HEK293T (cell line): ENCODE measurements around the gene HLF.
A peak's percentile ranks its signal among the peaks of the same experiment; 100 is the strongest.

Experiments used
- CTCF ChIA-PET: fragments of 350-600 bp; formaldehyde crosslinking; extraction: SDS; loops from one replicate; lab custom pipeline; 2021; ENCODE audit warnings: antibody characterized with exemption, inconsistent platforms; lab: Yijun Ruan, JAX
- POLR2A ChIA-PET: fragments of 350-600 bp; formaldehyde crosslinking; extraction: SDS; loops from one replicate; lab custom pipeline; 2020; ENCODE audit warnings: antibody characterized with exemption, inconsistent platforms; lab: Yijun Ruan, JAX
- DNase-seq: peaks from one replicate; pipeline ENCODE4 v3.0.0; 2012; ENCODE audit warnings: mixed read lengths; ENCODE audit errors: extremely low spot score
- ARNT ChIP-seq: fragments of 450-650 bp; IDR thresholded peaks from 2 replicates; pipeline ENCODE4 v1.6.1; 2017; ENCODE audit warnings: mild to moderate bottlenecking
- BHLHE40 ChIP-seq: fragments of 450-650 bp; IDR thresholded peaks from 2 replicates; pipeline ENCODE4 v1.6.1; 2016; ENCODE audit warnings: mild to moderate bottlenecking, moderate library complexity, borderline replicate concordance
- CTBP1 ChIP-seq: fragments of 450-650 bp; IDR thresholded peaks from 2 replicates; pipeline ENCODE4 v1.6.1; 2016; ENCODE audit warnings: borderline replicate concordance
- ELF4 ChIP-seq: fragments of 450-650 bp; IDR thresholded peaks from 2 replicates; pipeline ENCODE4 v1.6.1; 2017; ENCODE audit warnings: antibody characterized with exemption
- FOXA1 ChIP-seq: fragments of 450-650 bp; IDR thresholded peaks from 2 replicates; pipeline ENCODE4 v1.6.1; 2016; ENCODE audit warnings: mild to moderate bottlenecking
- FOXK2 ChIP-seq: fragments of 450-650 bp; IDR thresholded peaks from 2 replicates; pipeline ENCODE4 v1.6.1; 2016; ENCODE audit warnings: mild to moderate bottlenecking
- FOXM1 ChIP-seq: fragments of 450-650 bp; IDR thresholded peaks from 2 replicates; pipeline ENCODE4 v1.6.1; 2017; ENCODE audit warnings: mild to moderate bottlenecking, borderline replicate concordance
- HDGF ChIP-seq: fragments of 450-650 bp; IDR thresholded peaks from 2 replicates; pipeline ENCODE4 v1.6.1; 2017; ENCODE audit warnings: antibody characterized with exemption, borderline replicate concordance
- L3MBTL2 ChIP-seq: fragments of 450-650 bp; conservative IDR thresholded peaks from 2 replicates; pipeline ENCODE4 v1.6.1; 2016; ENCODE audit warnings: mild to moderate bottlenecking
- LEF1 ChIP-seq: fragments of 450-650 bp; IDR thresholded peaks from 2 replicates; pipeline ENCODE4 v1.6.1; 2017; ENCODE audit warnings: mild to moderate bottlenecking, borderline replicate concordance
- NFRKB ChIP-seq: fragments of 450-650 bp; IDR thresholded peaks from 2 replicates; pipeline ENCODE4 v1.6.1; 2016; ENCODE audit warnings: mild to moderate bottlenecking, moderate library complexity
- PKNOX1 ChIP-seq: fragments of 450-650 bp; IDR thresholded peaks from 2 replicates; pipeline ENCODE4 v1.6.1; 2016
- SP1 ChIP-seq: fragments of 450-650 bp; IDR thresholded peaks from 2 replicates; pipeline ENCODE4 v1.6.1; 2017
- SUZ12 ChIP-seq: fragments of 450-650 bp; IDR thresholded peaks from 2 replicates; pipeline ENCODE4 v1.6.1; 2016; ENCODE audit warnings: mild to moderate bottlenecking
- TARDBP ChIP-seq: fragments of 450-650 bp; IDR thresholded peaks from 2 replicates; pipeline ENCODE4 v1.6.1; 2016
- ZNF384 ChIP-seq: fragments of 450-650 bp; IDR thresholded peaks from 2 replicates; pipeline ENCODE4 v1.6.1; 2016

Gene HLF

GRCh38 chr17:55274355-55275255 is 9.8 kb downstream of the HLF start:
- TF ChIP-seq BHLHE40 = no peak
- TF ChIP-seq SP1 = no peak
- no peak for TF ChIP-seq L3MBTL2
- TF ChIP-seq ARNT = no peak
- no peak for TF ChIP-seq TARDBP
- no peak for TF ChIP-seq FOXM1
- TF ChIP-seq NFRKB = no peak
- TF ChIP-seq SUZ12 = no peak
- TF ChIP-seq FOXK2 = no peak
- no peak for TF ChIP-seq CTBP1
- no peak for TF ChIP-seq FOXA1
- TF ChIP-seq ELF4 = no peak
- TF ChIP-seq ZNF384 = no peak
- TF ChIP-seq LEF1 = no peak
- no peak for TF ChIP-seq HDGF
- no peak for TF ChIP-seq PKNOX1
- ChIA-PET CTCF (no interaction called here), POLR2A (no interaction called here)
- no peak for DNase-seq

- DNase-seq = no peak
- ChIA-PET POLR2A (no interaction called here), CTCF (interaction anchor here (0.6 kb wide), 1 partner anchor 1941 kb away, joined by 3 read pairs; no protein-coding TSS in a partner anchor)
- TF ChIP-seq PKNOX1 (peak; percentile 39; the same call in 1 of the 2 replicates), TARDBP (no peak)
Measured at GRCh38 chr17:55275894-55276804, 11.4 kb downstream of the HLF start.

- CTCF ChIA-PET = no interaction called here
- POLR2A ChIA-PET = no interaction called here
- no peak for DNase-seq
- no peak for TF ChIP-seq LEF1
- no peak for TF ChIP-seq ARNT
- no peak for TF ChIP-seq SP1
- no peak for TF ChIP-seq BHLHE40
- no peak for TF ChIP-seq ZNF384
- no peak for TF ChIP-seq SUZ12
- TF ChIP-seq FOXM1 = no peak
- TF ChIP-seq PKNOX1 = no peak
- no peak for TF ChIP-seq FOXA1
- TF ChIP-seq HDGF = no peak
- TF ChIP-seq ELF4 = no peak
- no peak for TF ChIP-seq L3MBTL2
- TF ChIP-seq TARDBP = no peak
- TF ChIP-seq CTBP1 = no peak
- TF ChIP-seq NFRKB = no peak
- no peak for TF ChIP-seq FOXK2
Measured at GRCh38 chr17:55278173-55278961, 13.6 kb downstream of the HLF start.

GRCh38 chr17:55279203-55279602 is 14.4 kb downstream of the HLF start:
- no peak for TF ChIP-seq NFRKB
- TF ChIP-seq ZNF384 = no peak
- TF ChIP-seq TARDBP = no peak
- TF ChIP-seq FOXK2 = no peak
- TF ChIP-seq HDGF = no peak
- TF ChIP-seq ELF4 = no peak
- no peak for TF ChIP-seq L3MBTL2
- no peak for TF ChIP-seq FOXM1
- no peak for TF ChIP-seq ARNT
- TF ChIP-seq SUZ12 = no peak
- no peak for TF ChIP-seq SP1
- no peak for TF ChIP-seq BHLHE40
- DNase-seq = no peak
- CTCF ChIA-PET = no interaction called here
- POLR2A ChIA-PET = no interaction called here

GRCh38 chr17:55279788-55280187 is 15.0 kb downstream of the HLF start:
- ChIA-PET POLR2A (no interaction called here), CTCF (no interaction called here)
- TF ChIP-seq FOXK2 = no peak
- no peak for TF ChIP-seq ARNT
- TF ChIP-seq LEF1 = no peak
- no peak for TF ChIP-seq SP1
- no peak for TF ChIP-seq SUZ12
- TF ChIP-seq CTBP1 = no peak
- TF ChIP-seq ELF4 = no peak
- no peak for TF ChIP-seq PKNOX1
- TF ChIP-seq L3MBTL2 = no peak
- no peak for TF ChIP-seq FOXA1
- no peak for TF ChIP-seq BHLHE40
- no peak for TF ChIP-seq ZNF384
- no peak for DNase-seq
